Endothelial cell (in vitro differentiated cells): Measurements from ENCODE around the gene AGK. TPM values are rescaled to one million over a fixed set of nuclear protein-coding genes. Genes with fewer than 3 reads are reported as not detected.
A peak's percentile ranks its signal among the peaks of the same experiment; 100 is the strongest.

Source experiments
- DNase-seq: peaks from one replicate; pipeline ENCODE4 v3.0.0; 2021; ENCODE audit warnings: low spot score
- H3K27ac Mint-ChIP-seq: one replicate; pipeline ENCODE4 v1.8.0; 2021; ENCODE audit warnings: mixed read lengths, inconsistent platforms; ENCODE audit not compliant: unreplicated experiment
- H3K27me3 Mint-ChIP-seq: one replicate; pipeline ENCODE4 v1.8.0; 2021; ENCODE audit warnings: mild to moderate bottlenecking, moderate library complexity, mixed read lengths, inconsistent platforms; ENCODE audit not compliant: unreplicated experiment
- H3K36me3 Mint-ChIP-seq: one replicate; pipeline ENCODE4 v1.8.0; 2021; ENCODE audit warnings: mild to moderate bottlenecking, low read depth, mixed read lengths, inconsistent platforms; ENCODE audit not compliant: unreplicated experiment
- H3K4me1 Mint-ChIP-seq: one replicate; pipeline ENCODE4 v1.8.0; 2021; ENCODE audit warnings: mild to moderate bottlenecking, mixed read lengths, inconsistent platforms; ENCODE audit not compliant: unreplicated experiment
- H3K4me3 Mint-ChIP-seq: one replicate; pipeline ENCODE4 v1.8.0; 2021; ENCODE audit warnings: mild to moderate bottlenecking, mixed read lengths, inconsistent platforms; ENCODE audit not compliant: unreplicated experiment
- H3K9me3 Mint-ChIP-seq: one replicate; pipeline ENCODE4 v1.8.0; 2021; ENCODE audit warnings: mixed read lengths, inconsistent platforms; ENCODE audit not compliant: unreplicated experiment
- total RNA-seq: library from RNA; stranded (reverse); fragmentation: NEBNext Ultra II Directional; extraction: Animal tissue kit (Norgen Biotek cat#: 25700); gene quantifications from one replicate; pipeline ENCODE4 v1.2.1, GENCODE V29; 2021; ENCODE audit not compliant: unreplicated experiment
- TF ChIP-seq, protein P1 (sequence below): fragments of 200-600 bp; sonication (generic); IDR thresholded peaks from one replicate; pipeline ENCODE4 v1.5.0; 2021; ENCODE audit warnings: antibody characterized with exemption; ENCODE audit not compliant: unreplicated experiment

Gene AGK
- total RNA-seq, 1 donor from 2014 or later: 32.0 TPM

DNA sequence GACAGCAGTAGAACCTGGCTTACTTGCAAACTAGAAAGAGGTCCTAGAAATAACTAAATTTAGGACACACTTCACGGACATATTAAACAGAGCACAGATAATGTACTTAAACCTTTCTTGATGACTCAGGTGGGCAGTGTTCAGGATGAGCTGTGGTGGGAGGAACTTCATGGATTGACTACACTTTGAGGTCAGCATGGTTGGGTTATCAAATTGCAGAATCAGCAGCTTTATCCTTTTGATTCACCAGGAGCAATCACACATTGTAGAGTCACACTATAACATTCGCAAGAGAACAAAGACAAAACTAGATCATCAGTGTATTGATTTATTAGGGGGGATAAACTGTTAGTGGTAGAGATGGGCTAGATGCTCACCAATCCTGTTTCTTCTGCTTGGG lies 38.6 kb upstream of the AGK start:
- H3K9me3 Mint-ChIP-seq: no peaks in the 10 kb centered on the region
- H3K27ac Mint-ChIP-seq: no peak overlapping the region
- H3K4me1 Mint-ChIP-seq: peaks cover 3% of the 10 kb centered on the region
- no peaks in the 10 kb centered on the region for H3K36me3 Mint-ChIP-seq
- peaks cover 3% of the 10 kb centered on the region for H3K27me3 Mint-ChIP-seq
- no peak for DNase-seq
- TF ChIP-seq, protein P1, sequence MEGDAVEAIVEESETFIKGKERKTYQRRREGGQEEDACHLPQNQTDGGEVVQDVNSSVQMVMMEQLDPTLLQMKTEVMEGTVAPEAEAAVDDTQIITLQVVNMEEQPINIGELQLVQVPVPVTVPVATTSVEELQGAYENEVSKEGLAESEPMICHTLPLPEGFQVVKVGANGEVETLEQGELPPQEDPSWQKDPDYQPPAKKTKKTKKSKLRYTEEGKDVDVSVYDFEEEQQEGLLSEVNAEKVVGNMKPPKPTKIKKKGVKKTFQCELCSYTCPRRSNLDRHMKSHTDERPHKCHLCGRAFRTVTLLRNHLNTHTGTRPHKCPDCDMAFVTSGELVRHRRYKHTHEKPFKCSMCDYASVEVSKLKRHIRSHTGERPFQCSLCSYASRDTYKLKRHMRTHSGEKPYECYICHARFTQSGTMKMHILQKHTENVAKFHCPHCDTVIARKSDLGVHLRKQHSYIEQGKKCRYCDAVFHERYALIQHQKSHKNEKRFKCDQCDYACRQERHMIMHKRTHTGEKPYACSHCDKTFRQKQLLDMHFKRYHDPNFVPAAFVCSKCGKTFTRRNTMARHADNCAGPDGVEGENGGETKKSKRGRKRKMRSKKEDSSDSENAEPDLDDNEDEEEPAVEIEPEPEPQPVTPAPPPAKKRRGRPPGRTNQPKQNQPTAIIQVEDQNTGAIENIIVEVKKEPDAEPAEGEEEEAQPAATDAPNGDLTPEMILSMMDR: no peak
- H3K4me3 Mint-ChIP-seq: peak overlapping the region; percentile 54

DNA sequence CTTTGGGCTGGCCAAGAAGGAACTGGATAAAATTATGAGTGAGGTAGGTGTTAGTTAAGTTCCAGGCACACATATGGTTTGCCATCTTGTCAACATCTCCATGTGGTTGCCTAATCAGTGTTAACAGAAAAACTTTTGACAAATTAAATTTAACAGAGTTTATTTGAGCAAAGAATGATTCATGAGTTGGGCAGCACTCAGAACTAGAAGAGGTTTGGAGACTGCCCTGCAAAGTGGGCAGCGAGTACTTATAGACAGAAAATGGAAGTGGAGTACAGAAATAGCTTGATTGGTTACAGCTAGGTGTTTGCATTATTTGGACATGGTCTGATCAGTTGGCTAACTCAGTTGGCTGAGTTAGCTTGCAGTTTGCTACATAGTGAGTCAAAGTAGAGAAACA lies 37.5 kb upstream of the AGK start:
- no peaks in the 10 kb centered on the region for H3K9me3 Mint-ChIP-seq
- TF ChIP-seq, protein P1: no peak
- H3K36me3 Mint-ChIP-seq: no peaks in the 10 kb centered on the region
- H3K27ac Mint-ChIP-seq: no peak overlapping the region
- H3K4me3 Mint-ChIP-seq: no peak overlapping the region
- peaks cover 3% of the 10 kb centered on the region for H3K27me3 Mint-ChIP-seq
- peaks cover 3% of the 10 kb centered on the region for H3K4me1 Mint-ChIP-seq
- DNase-seq: no peak

DNA sequence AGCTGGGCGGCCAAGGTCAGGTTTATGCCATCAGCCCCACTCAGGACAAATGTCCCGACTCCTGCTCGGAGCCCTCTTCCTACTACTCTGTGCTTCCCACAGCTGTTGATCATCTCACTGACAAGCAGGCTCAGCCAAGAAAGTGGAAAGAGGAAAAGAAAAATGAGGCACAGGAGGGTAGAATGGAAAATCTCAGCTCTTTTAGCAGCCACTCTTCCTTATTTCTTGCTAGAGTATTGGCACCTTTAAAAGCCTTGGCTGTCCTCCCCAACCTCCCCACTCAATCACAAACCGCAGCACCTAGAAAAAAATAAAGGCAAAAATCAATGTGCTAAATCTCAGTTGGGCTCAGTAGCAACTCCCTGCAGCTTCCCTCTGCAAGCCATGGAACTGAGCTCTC lies 35.3 kb upstream of the AGK start:
- no peaks in the 10 kb centered on the region for H3K27me3 Mint-ChIP-seq
- H3K27ac Mint-ChIP-seq: no peak overlapping the region
- no peak overlapping the region for H3K4me3 Mint-ChIP-seq
- H3K36me3 Mint-ChIP-seq: no peaks in the 10 kb centered on the region
- H3K9me3 Mint-ChIP-seq: no peaks in the 10 kb centered on the region
- H3K4me1 Mint-ChIP-seq: peaks cover 3% of the 10 kb centered on the region
- DNase-seq: no peak
- TF ChIP-seq, protein P1: no peak

DNA sequence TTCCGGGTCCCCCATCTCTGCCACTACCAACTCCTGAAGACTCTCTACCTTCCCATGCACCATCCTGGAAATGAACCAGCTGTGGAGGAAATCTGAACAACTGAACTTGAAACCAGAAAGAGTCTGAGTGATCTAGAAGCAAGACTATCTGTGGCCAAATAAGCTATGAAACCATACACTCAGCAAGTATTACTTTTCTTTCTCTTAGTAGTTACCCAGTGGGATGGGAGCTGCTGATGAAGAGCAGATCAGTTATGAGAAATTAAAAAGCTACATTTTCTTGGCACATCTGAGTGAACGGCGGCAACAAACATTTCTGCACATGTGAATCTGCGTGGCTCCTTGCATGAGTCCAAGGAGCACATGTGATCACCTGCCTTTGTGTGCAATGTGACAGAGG lies 31.6 kb upstream of the AGK start:
- H3K4me3 Mint-ChIP-seq: no peak overlapping the region
- no peaks in the 10 kb centered on the region for H3K36me3 Mint-ChIP-seq
- H3K9me3 Mint-ChIP-seq: no peaks in the 10 kb centered on the region
- no peak for DNase-seq
- H3K27ac Mint-ChIP-seq: no peak overlapping the region
- H3K27me3 Mint-ChIP-seq: no peaks in the 10 kb centered on the region
- TF ChIP-seq, protein P1: no peak
- H3K4me1 Mint-ChIP-seq: peaks cover 9% of the 10 kb centered on the region

DNA sequence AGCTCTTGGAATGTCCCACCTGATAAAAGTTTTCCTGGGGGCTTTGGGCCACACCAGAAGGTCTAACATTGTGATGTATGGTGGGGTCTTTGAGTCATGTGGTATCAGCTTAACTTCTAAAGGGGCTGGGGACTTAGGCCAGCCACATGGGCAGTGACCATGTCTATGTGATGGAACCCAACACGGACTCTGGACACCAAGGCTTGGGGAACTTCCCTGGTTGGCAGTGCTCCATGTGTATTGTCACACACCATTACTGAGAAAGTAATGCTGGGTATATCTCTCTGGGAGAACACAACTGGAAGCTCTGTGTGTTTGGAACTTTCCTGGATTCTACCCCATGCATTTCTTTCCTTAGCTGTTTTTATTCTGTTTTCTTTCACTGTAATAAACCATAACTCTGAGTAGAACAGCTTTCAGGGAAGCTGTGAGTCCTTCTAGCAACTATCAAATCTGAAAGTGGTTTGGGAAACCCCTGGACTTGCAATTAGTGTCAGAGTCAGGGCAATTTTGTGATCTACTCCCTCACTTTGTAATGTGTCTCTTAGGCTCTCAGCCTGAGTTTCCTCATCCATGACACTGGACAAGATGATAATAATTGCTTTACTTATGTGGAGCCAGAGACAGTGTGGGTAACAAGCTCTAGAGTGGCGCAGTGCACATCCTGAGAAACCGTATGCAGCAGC lies 28.4 kb upstream of the AGK start:
- H3K27me3 Mint-ChIP-seq: no peaks in the 10 kb centered on the region
- peaks cover 9% of the 10 kb centered on the region for H3K4me1 Mint-ChIP-seq
- H3K4me3 Mint-ChIP-seq: no peak overlapping the region
- no peak overlapping the region for H3K27ac Mint-ChIP-seq
- TF ChIP-seq, protein P1: no peak
- no peaks in the 10 kb centered on the region for H3K9me3 Mint-ChIP-seq
- DNase-seq: no peak
- H3K36me3 Mint-ChIP-seq: no peaks in the 10 kb centered on the region
